Heart left ventricle (tissue), 13 donors: ENCODE measurements around the gene SRPRB.

Experiments used
- POLR2A ChIP-seq, 2 donors: fragments of 450-650 bp; IDR thresholded peaks; one replicate each; pipeline ENCODE4 v1.6.1; 2017; ENCODE audit warnings: antibody characterized with exemption in 2 of 2, mild to moderate bottlenecking in 2 of 2, moderate library complexity in 2 of 2
- TF ChIP-seq, protein P1 (sequence below), 12 donors: fragments of 200-600 bp; sonication (generic) in 4 of 12; IDR thresholded peaks; one replicate each; pipeline versions ENCODE4 v1.5.0 to v1.8.0; 2018 to 2022; ENCODE audit warnings: antibody characterized with exemption in 12 of 12, mild to moderate bottlenecking in 5 of 12
- donor health status: ischemic (EF 13 %, LVEDD 7.1; RV severe dilation, severe dysfunction).
- donor health status: DM: no; HTN: yes; CAD: no.
- donor health status: DM: no; HTN: no; CAD: no.
- donor health status: ischemic (EF 25% LVEDD 6.9; RV normal size, moderate dysfunction).
- donor health status: ischemic (EF 25% LVEDD 5.7; RV mildly dilated, moderate dysfunction).
- donor health status: ischemic (EF 35%, LVEDD 5.7; RV mildly dilated, moderate dysfunction).
- donor health status: nonischemic (EF 11% LVEDD 7.7; RV severe dilation, severe dysfunction).
- donor health status: DM: yes; HTN: yes; CAD: no.
- donor health status: PGD.
- donor health status: ischemic (EF 29% LVEDD 5.4; RV normal size, mild dysfunction).
- donor health status: nonischemic (EF 23%, LVEDD 6.1; RV moderate dilation, normal function).

DNA sequence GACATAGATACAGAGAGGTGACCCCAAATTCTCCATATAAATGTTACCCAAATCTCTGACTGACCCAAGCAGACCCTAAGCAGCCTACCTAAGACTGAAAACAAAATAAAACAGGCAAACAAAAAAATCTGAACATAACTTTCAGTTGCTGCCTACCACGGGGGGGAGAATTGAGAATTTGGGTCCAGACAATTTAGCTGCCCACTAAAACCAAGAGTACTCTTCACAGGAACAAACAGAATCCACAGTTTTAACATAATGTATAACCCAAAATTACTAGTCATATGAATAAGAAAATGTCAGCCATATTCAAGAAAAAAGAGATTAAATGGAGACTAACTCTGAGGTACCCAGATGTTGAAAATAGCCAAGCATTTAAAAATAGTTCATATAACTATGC, 44.4 kb downstream of the SRPRB start:
- TF ChIP-seq, protein P1, sequence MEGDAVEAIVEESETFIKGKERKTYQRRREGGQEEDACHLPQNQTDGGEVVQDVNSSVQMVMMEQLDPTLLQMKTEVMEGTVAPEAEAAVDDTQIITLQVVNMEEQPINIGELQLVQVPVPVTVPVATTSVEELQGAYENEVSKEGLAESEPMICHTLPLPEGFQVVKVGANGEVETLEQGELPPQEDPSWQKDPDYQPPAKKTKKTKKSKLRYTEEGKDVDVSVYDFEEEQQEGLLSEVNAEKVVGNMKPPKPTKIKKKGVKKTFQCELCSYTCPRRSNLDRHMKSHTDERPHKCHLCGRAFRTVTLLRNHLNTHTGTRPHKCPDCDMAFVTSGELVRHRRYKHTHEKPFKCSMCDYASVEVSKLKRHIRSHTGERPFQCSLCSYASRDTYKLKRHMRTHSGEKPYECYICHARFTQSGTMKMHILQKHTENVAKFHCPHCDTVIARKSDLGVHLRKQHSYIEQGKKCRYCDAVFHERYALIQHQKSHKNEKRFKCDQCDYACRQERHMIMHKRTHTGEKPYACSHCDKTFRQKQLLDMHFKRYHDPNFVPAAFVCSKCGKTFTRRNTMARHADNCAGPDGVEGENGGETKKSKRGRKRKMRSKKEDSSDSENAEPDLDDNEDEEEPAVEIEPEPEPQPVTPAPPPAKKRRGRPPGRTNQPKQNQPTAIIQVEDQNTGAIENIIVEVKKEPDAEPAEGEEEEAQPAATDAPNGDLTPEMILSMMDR (IDR thresholded peaks at IDR 0.05): no peak
- no peak for TF ChIP-seq POLR2A (IDR thresholded peaks at IDR 0.05)
